Measurements from ENCODE around the gene STARD7. TPM values are rescaled to one million over a fixed set of nuclear protein-coding genes. Genes with fewer than 3 reads are reported as not detected.

STARD7 gene
- total and polyA plus RNA-seq, 2 donors from 2014 or later: 96.6 to 112 TPM

DNA sequence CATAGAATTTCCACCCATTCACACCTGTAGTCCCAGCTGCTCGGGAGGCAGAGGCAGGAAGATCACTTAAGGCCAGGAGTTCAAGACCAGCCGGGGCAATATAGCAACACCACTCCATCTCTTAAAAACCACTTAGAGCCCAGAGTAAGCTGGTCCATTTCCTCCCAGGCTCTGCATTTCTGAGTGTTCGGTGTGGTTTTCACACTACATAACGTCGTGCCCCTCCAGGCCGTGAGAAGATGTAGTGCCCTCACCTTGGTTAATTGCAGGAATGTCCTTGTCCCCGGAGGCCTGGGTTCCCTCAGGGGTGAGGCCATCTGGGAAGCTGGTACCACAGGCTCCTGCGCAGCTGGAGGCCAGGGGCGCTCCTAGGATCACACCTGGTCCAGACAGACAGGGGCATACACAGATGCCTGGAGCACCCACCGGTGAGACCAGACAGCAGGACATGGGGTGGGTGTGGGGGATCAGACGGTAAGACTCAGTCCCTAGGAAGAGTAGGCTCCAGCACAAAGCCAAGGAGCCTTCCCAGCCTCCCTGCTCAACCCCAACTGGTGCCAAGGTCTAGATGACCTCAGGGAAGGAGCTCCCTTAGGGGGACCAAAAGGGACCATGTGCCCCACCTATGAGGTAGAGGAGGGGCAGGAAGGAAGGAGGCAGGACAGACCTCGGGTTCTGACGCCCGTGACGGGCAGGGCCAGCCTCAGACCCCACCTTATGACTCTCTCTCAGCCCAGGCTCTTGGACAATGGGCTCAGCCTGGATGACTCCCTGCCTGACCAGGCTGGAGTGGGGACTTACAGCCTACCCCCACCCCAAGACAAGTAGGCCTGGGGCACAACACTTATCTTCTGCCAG, 71.1 kb downstream of the STARD7 start:
- Histone ChIP-seq H3K4me3 (ENCODE audit: low read length in 3 of 3) (no peak overlapping the region), H3K9me3 (ENCODE audit: control insufficient read depth in 2 of 3, insufficient read depth in 1 of 3, low read length in 3 of 3) (no peaks in the 10 kb centered on the region), H3K4me1 (ENCODE audit: control insufficient read depth in 2 of 3, insufficient read depth in 2 of 3, low read depth in 1 of 3, low read length in 3 of 3) (no peaks in the 10 kb centered on the region), H3K27ac (ENCODE audit: low read depth in 2 of 2, low read length in 2 of 2) (no peak overlapping the region), H3K27me3 (ENCODE audit: control insufficient read depth, insufficient read depth, low read length) (no peaks in the 10 kb centered on the region), H3K9ac (ENCODE audit: low read length in 3 of 3) (no peak overlapping the region), H3K36me3 (ENCODE audit: control insufficient read depth in 2 of 3, insufficient read depth in 3 of 3, low read length in 3 of 3) (no peaks in the 10 kb centered on the region)
- DNase-seq (peak in 1 of 5 donors; percentile 61), FAIRE-seq (no peak)
- TF ChIP-seq, protein P1, sequence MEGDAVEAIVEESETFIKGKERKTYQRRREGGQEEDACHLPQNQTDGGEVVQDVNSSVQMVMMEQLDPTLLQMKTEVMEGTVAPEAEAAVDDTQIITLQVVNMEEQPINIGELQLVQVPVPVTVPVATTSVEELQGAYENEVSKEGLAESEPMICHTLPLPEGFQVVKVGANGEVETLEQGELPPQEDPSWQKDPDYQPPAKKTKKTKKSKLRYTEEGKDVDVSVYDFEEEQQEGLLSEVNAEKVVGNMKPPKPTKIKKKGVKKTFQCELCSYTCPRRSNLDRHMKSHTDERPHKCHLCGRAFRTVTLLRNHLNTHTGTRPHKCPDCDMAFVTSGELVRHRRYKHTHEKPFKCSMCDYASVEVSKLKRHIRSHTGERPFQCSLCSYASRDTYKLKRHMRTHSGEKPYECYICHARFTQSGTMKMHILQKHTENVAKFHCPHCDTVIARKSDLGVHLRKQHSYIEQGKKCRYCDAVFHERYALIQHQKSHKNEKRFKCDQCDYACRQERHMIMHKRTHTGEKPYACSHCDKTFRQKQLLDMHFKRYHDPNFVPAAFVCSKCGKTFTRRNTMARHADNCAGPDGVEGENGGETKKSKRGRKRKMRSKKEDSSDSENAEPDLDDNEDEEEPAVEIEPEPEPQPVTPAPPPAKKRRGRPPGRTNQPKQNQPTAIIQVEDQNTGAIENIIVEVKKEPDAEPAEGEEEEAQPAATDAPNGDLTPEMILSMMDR (IDR thresholded peaks at IDR 0.05; ENCODE audit: borderline replicate concordance, extremely low read depth, insufficient read depth): no peak
- intact Hi-C loops (cut with DNase I): no loop called here

- no peaks in the 10 kb centered on the region for H3K36me3 ChIP-seq (ENCODE audit: control insufficient read depth in 2 of 3, insufficient read depth in 3 of 3, low read length in 3 of 3)
- intact Hi-C loops (cut with DNase I): no loop called here
- no peaks in the 10 kb centered on the region for H3K27me3 ChIP-seq (ENCODE audit: control insufficient read depth, insufficient read depth, low read length)
- H3K9me3 ChIP-seq (ENCODE audit: control insufficient read depth in 2 of 3, insufficient read depth in 1 of 3, low read length in 3 of 3): no peaks in the 10 kb centered on the region
- no peak overlapping the region for H3K4me3 ChIP-seq (ENCODE audit: low read length in 3 of 3)
- H3K4me1 ChIP-seq (ENCODE audit: control insufficient read depth in 2 of 3, insufficient read depth in 2 of 3, low read depth in 1 of 3, low read length in 3 of 3): no peaks in the 10 kb centered on the region
- TF ChIP-seq, protein P1 (IDR thresholded peaks at IDR 0.05; ENCODE audit: borderline replicate concordance, extremely low read depth, insufficient read depth): no peak
- DNase-seq (peak in 1 of 5 donors; percentile 35), FAIRE-seq (no peak)
- H3K9ac ChIP-seq (ENCODE audit: low read length in 3 of 3): no peak overlapping the region
- no peak overlapping the region for H3K27ac ChIP-seq (ENCODE audit: low read depth in 2 of 2, low read length in 2 of 2)
Observed at GRCh38 chr2:96136129-96136720, 72.4 kb downstream of the STARD7 start.

- Histone ChIP-seq H3K27ac (ENCODE audit: low read depth in 2 of 2, low read length in 2 of 2) (no peak overlapping the region), H3K27me3 (ENCODE audit: control insufficient read depth, insufficient read depth, low read length) (no peaks in the 10 kb centered on the region), H3K4me3 (ENCODE audit: low read length in 3 of 3) (no peak overlapping the region), H3K36me3 (ENCODE audit: control insufficient read depth in 2 of 3, insufficient read depth in 3 of 3, low read length in 3 of 3) (no peaks in the 10 kb centered on the region), H3K9ac (ENCODE audit: low read length in 3 of 3) (no peak overlapping the region), H3K4me1 (ENCODE audit: control insufficient read depth in 2 of 3, insufficient read depth in 2 of 3, low read depth in 1 of 3, low read length in 3 of 3) (no peaks in the 10 kb centered on the region), H3K9me3 (ENCODE audit: control insufficient read depth in 2 of 3, insufficient read depth in 1 of 3, low read length in 3 of 3) (no peaks in the 10 kb centered on the region)
- intact Hi-C loops (cut with DNase I): no loop called here
- FAIRE-seq: no peak
- DNase-seq: peak in 1 of 5 donors; percentile 51
- TF ChIP-seq, protein P1 (IDR thresholded peaks at IDR 0.05; ENCODE audit: borderline replicate concordance, extremely low read depth, insufficient read depth): no peak
Observed at GRCh38 chr2:96135621-96136020, 73.0 kb downstream of the STARD7 start.

All from kidney (tissue), 14 donors.